Stimulated activated CD8-positive, alpha-beta memory T cell treated with anti-CD3 and anti-CD28 coated beads, Interleukin-4, amount 100 ng/mL, for 24 hours (primary cell): ENCODE data around the gene CEP57L1.
A peak's percentile ranks its signal among the peaks of the same experiment; 100 is the strongest.

Experiments
- DNase-seq: peaks from one replicate; pipeline ENCODE4 v3.0.0-alpha.2; 2020; ENCODE audit warnings: low read depth

Gene CEP57L1

DNA sequence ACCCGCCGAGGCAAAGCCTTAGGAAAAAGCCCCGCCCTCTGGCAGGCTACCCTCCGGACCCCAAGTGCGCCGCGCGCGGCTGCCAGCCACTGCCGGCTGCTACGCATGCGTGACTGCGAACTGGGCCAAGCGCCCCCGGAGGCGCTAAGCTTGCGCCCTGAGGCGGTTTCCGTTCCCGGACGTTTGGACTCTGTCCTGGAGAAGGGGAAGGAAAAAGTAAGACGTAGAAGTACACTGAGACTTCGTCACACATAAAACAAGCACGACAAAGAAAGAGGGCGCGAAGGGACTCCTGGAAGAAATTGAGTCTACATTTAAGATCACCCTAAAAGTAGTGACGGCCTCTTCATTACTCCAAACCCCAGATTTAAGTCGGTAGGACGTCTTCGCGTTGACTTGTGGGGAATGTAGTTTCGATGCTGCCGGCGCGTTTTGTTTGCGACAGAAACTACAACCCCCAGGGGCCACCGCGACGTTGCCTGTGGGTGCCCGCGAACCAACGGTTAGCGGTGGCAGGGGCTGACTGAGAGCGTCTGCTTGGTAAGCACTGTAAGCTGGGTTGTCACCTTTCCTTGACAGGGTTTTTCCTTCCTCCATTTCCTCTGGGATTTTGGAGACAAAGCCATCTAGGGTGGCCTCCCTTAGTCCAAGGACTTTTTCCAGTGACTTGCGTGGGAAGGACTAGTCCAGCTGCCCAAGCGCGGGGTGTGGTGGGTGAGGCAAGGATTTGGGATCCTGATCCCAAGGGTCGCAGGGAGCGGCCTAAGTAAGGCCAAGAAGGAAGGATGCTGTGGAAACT lies at the start of gene CEP57L1:
TSS of gene CEP57L1 (plus strand) at position 472 of the 799 bp plus-strand sequence. CDS start 49,715 bp downstream, outside the sequence.
- peak; percentile 93 for DNase-seq

- DNase-seq, result no peak
These were observed 47.1 kb upstream of the CEP57L1 start for GRCh38 chr6:109048176-109048575.

GRCh38 chr6:109048670-109049415 lies 46.5 kb upstream of the CEP57L1 start:
- no peak for DNase-seq

GRCh38 chr6:109050012-109050411 lies 45.3 kb upstream of the CEP57L1 start:
- DNase-seq, result no peak

GRCh38 chr6:109050447-109051102 lies 44.7 kb upstream of the CEP57L1 start:
- no peak for DNase-seq

- DNase-seq, result no peak
These were observed 43.8 kb upstream of the CEP57L1 start for GRCh38 chr6:109051301-109052017.

- no peak for DNase-seq
These were observed 43.2 kb upstream of the CEP57L1 start for GRCh38 chr6:109052018-109052651.

- no peak for DNase-seq
These were observed 42.5 kb upstream of the CEP57L1 start for GRCh38 chr6:109052852-109053251.

- no peak for DNase-seq
These were observed 42.0 kb upstream of the CEP57L1 start for GRCh38 chr6:109053336-109053735.

GRCh38 chr6:109055771-109056235 lies 39.5 kb upstream of the CEP57L1 start:
- no peak for DNase-seq

DNA sequence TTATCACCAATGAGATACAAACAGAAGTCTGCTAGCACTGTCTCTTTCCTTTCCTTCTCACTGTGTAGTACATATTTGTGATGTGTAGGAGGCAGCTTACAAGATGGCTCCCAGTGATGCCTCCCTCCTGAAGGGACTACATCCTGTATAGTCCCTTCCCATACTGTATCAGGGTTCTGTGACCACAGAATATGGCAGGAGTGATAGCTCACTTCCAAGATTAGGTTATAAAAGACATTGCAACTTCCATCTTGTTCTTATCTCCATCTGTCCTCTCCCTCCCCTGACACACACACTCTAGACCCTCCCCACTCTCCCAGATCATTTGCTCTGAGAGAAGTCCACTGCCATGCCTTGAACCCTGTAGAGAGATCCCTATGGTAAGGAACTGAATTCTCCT lies 38.6 kb upstream of the CEP57L1 start:
- no peak for DNase-seq

- no peak for DNase-seq
These were observed 36.7 kb upstream of the CEP57L1 start for GRCh38 chr6:109058620-109059019.

GRCh38 chr6:109059153-109059552 lies 36.2 kb upstream of the CEP57L1 start:
- DNase-seq, result no peak

- no peak for DNase-seq
These were observed 35.7 kb upstream of the CEP57L1 start for GRCh38 chr6:109059571-109060021.

- DNase-seq, result no peak
These were observed 34.7 kb upstream of the CEP57L1 start for GRCh38 chr6:109060571-109060970.

- DNase-seq, result no peak
These were observed 33.1 kb upstream of the CEP57L1 start for GRCh38 chr6:109062216-109062615.

DNA sequence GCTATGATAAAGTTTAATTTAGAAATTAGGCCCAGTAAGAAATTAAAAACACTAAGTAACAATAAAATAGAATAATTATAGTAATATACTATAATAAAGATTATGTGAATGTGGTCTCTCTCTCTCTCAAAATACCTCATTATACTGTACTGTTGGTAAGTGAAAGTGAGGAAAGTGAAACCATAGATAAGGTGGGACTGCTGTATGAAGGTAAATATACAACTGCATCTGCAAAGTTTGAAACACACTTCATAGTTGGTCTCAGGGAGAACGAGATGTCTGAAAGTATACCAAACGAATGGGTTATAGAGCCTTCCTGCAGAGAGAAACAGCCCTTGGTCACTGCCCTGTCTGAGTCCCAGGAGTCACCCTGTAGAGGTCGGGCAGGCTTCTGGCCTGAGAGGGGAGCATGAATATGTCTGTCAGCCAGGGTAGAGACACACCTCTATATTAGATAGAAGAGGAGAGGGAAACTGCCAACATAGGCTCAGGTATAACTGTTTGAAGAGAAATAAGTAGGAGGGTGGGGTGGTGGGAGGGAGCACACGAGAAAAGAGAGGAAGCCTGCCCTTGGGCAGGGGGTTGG lies 32.4 kb upstream of the CEP57L1 start:
- no peak for DNase-seq

DNA sequence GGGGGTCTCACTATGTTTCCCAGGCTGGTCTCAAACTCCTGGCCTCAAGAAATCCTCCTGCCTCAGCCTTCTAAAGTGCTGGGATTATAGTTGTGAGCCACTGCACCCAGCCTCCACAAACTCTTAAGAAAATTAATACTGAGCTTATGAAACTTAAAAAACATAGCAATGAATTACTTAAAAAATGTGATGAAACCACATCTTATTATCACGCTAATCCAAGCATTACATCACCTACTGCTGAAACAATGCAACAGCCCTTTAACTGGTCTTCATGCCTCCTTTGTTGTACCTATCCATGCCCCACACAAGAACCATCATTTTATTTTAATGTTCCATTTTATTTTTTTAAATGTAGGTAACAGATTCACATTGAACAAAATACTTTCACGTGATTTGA lies 25.6 kb upstream of the CEP57L1 start:
- no peak for DNase-seq

- DNase-seq, result no peak
These were observed 24.0 kb upstream of the CEP57L1 start for GRCh38 chr6:109071125-109071917.
